ENCODE results near the gene NHERF1. TPM values are rescaled to one million over a fixed set of nuclear protein-coding genes. Genes with fewer than 3 reads are reported as not detected.

Gene NHERF1
- total RNA-seq, 6 experiments from 2014 or later, result 105 to 218 (median 161) TPM

GRCh38 chr17:74729866-74730265 is 18.6 kb upstream of the NHERF1 start:
- WGBS (ENCODE audit: insufficient coverage, low coverage, low lambda C conversion rate, missing lambda C conversion rate), result 100% methylated on average over 1 of the region's 15 CpGs
- no peak for DNase-seq
- Histone ChIP-seq H3K9me3 (no peaks in the 10 kb centered on the region), H3K4me1 (no peaks in the 10 kb centered on the region), H3K27me3 (no peaks in the 10 kb centered on the region), H3K27ac (no peak overlapping the region), H3K4me3 (no peak overlapping the region), H3K36me3 (no peaks in the 10 kb centered on the region)
- intact Hi-C loops (cut with DNase I), result no loop called here
- ATAC-seq, result no peak
- no peak for TF ChIP-seq POLR2A (IDR thresholded peaks at IDR 0.05)
- TF ChIP-seq, protein P1, sequence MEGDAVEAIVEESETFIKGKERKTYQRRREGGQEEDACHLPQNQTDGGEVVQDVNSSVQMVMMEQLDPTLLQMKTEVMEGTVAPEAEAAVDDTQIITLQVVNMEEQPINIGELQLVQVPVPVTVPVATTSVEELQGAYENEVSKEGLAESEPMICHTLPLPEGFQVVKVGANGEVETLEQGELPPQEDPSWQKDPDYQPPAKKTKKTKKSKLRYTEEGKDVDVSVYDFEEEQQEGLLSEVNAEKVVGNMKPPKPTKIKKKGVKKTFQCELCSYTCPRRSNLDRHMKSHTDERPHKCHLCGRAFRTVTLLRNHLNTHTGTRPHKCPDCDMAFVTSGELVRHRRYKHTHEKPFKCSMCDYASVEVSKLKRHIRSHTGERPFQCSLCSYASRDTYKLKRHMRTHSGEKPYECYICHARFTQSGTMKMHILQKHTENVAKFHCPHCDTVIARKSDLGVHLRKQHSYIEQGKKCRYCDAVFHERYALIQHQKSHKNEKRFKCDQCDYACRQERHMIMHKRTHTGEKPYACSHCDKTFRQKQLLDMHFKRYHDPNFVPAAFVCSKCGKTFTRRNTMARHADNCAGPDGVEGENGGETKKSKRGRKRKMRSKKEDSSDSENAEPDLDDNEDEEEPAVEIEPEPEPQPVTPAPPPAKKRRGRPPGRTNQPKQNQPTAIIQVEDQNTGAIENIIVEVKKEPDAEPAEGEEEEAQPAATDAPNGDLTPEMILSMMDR (IDR thresholded peaks at IDR 0.05), result no peak

DNA sequence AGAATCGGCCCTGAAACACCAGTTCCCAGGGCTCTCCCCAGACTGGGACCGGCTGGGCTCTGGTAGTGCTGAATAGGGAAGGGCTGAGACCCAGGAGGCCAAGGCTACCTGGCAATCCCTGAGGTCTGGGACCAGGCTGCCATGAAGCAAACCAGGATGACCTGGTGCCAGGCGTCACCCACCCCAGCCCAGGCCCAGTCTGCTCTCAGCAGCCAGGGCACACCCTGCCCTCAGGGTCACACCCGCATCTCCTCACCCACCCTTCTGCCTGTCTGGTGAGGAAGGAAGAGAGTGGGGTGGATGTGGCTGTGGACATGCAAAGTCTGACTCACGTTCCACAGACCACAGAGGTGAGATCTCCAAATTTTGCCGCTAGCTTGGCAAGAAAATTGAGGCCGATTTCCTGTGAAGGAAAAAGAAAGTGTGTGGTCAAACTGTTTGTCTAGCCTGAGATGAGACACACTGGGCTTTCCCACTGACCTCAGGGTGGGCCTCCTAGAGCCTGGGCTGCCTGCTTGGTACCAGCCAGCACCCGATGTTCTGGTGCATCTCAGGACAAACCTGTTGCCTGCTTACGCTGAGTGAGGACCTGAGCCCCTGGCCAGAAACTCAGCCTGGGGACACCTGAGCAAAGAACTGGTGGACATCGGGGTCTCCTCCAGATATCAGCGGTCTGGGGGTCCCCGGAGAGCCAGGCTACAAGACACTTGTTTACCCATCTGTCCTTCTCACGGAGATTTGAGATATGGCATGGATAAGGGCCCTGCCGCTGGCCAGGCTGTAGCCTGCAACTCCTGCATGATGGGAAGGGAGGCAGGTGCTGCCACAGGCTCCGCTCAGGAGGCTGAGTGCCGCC is 17.7 kb upstream of the NHERF1 start:
- H3K36me3 ChIP-seq, result no peaks in the 10 kb centered on the region
- no peaks in the 10 kb centered on the region for H3K4me1 ChIP-seq
- no peaks in the 10 kb centered on the region for H3K9me3 ChIP-seq
- H3K27me3 ChIP-seq, result no peaks in the 10 kb centered on the region
- intact Hi-C loops (cut with DNase I), result no loop called here
- DNase-seq, result no peak
- ATAC-seq, result peak in 3 of 4 donors; percentile 26 to 44 (median 35)
- 57% methylated on average over 5 of the region's 16 CpGs for WGBS (ENCODE audit: insufficient coverage, low coverage, low lambda C conversion rate, missing lambda C conversion rate)
- TF ChIP-seq, protein P1 (IDR thresholded peaks at IDR 0.05), result no peak
- no peak for TF ChIP-seq POLR2A (IDR thresholded peaks at IDR 0.05)
- no peak overlapping the region for H3K4me3 ChIP-seq
- no peak overlapping the region for H3K27ac ChIP-seq

DNA sequence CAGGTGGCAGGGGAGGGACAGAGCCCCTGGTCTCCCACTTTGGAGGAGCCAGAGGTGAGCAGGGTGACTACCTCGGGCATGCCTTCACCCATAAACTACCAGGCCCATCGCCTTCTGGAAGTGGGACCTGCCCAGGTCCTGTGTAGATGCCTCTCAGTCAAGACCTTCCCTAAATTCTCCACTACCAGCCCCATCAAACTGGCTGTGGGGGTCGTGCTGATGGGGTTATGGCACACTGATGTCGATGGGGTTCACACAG is 17.2 kb upstream of the NHERF1 start:
- intact Hi-C loops (cut with DNase I), result no loop called here
- DNase-seq, result no peak
- 14% methylated on average over 1 of the region's 4 CpGs for WGBS (ENCODE audit: insufficient coverage, low coverage, low lambda C conversion rate, missing lambda C conversion rate)
- no peak for ATAC-seq
- H3K9me3 ChIP-seq, result no peaks in the 10 kb centered on the region
- H3K4me1 ChIP-seq, result peaks cover 0 to 4% (median 2%) of the 10 kb centered on the region in 4 donors
- no peak overlapping the region for H3K4me3 ChIP-seq
- H3K27me3 ChIP-seq, result no peaks in the 10 kb centered on the region
- H3K36me3 ChIP-seq, result no peaks in the 10 kb centered on the region
- H3K27ac ChIP-seq, result no peak overlapping the region
- no peak for TF ChIP-seq POLR2A (IDR thresholded peaks at IDR 0.05)
- TF ChIP-seq, protein P1 (IDR thresholded peaks at IDR 0.05), result no peak

- Histone ChIP-seq H3K36me3 (no peaks in the 10 kb centered on the region), H3K27me3 (no peaks in the 10 kb centered on the region), H3K4me1 (peaks cover 0 to 5% (median 2%) of the 10 kb centered on the region in 4 donors), H3K4me3 (no peak overlapping the region), H3K9me3 (no peaks in the 10 kb centered on the region), H3K27ac (no peak overlapping the region)
- no peak for DNase-seq
- intact Hi-C loops (cut with DNase I), result no loop called here
- WGBS (ENCODE audit: insufficient coverage, low coverage, low lambda C conversion rate, missing lambda C conversion rate), result 56% methylated on average over 10 of the region's 12 CpGs
- ATAC-seq, result no peak
- TF ChIP-seq POLR2A (IDR thresholded peaks at IDR 0.05), result no peak
- TF ChIP-seq, protein P1 (IDR thresholded peaks at IDR 0.05), result no peak
Measured at GRCh38 chr17:74732042-74732867, 16.2 kb upstream of the NHERF1 start.

All from right lobe of liver (tissue), 6 donors.